HG02970 (cell line): Measurements from ENCODE around the gene WNT8B.

Source experiments
- ATAC-seq: cut with Tn5 transposase; IDR thresholded peaks from one replicate; pipeline ENCODE4 v1.9.1; 2021; ENCODE audit warnings: mild to moderate bottlenecking, moderate library complexity, moderate number of reproducible peaks; ENCODE audit not compliant: unreplicated experiment, low FRiP score

Gene WNT8B

DNA sequence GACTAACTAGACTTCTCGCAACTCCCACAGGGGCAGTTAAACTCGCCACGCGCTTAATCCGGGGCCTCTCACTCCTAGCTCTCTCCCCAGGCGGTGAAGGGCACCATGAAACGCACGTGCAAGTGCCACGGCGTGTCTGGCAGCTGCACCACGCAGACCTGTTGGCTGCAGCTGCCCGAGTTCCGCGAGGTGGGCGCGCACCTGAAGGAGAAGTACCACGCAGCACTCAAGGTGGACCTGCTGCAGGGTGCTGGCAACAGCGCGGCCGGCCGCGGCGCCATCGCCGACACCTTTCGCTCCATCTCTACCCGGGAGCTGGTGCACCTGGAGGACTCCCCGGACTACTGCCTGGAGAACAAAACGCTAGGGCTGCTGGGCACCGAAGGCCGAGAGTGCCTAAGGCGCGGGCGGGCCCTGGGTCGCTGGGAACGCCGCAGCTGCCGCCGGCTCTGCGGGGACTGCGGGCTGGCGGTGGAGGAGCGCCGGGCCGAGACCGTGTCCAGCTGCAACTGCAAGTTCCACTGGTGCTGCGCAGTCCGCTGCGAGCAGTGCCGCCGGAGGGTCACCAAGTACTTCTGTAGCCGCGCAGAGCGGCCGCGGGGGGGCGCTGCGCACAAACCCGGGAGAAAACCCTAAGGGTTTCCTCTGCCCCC is 19.5 kb downstream of the WNT8B start:
- ATAC-seq, result no peak

DNA sequence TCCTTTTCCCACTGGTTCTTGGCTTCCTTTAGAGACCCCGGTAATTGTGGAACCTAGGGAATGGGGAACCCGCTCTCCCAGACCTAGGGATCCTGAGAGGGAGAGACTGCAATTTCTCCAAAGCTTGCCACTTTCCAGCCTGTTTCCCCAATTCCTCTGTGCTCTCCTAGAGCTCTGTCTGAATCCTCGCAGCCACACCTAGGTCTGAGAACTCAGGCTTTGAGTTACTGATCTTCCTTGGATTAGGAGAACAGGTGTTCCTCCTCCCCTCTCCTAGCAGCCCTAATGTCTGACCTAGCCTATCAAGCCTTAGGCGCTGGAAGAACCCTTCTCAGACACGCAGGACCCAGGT is 20.0 kb downstream of the WNT8B start:
- no peak for ATAC-seq

DNA sequence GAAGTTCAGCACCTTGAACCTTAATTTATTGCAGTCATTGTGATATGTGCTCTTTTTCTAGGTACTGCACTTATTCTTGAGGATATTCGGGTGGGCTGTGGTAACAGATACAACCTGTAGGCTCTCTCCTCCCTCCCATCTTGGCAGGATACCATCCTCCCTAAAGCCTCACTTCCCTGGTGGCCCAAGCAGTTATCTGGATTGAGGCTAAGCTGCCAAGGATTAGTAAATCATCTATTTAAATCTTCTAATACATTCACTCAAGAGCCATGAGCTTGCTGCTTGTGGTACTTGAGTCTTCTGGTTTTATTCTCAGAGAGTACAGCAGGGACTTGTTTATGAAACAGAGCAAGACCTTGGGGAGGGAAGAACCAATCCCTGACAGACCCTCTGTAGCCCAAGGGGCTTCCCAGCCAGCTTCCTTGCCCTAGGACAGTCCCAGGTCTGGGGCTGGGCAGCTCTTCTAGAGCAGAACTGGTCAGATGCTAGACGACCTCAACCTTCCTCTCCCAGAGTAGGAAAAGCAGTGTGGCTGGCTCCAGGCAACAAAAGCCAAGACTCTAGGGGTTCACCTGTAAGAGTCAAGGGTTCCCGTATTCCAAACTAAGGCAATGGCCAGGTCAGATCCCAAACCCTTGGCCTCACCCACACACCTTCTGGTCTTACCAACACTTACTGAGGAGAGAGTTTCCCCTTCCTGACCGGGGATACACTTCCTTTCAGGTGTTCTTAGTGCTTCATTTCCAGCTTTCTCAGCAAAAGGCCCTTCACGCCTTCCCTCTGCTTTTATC is 21.3 kb downstream of the WNT8B start:
- ATAC-seq, result no peak

DNA sequence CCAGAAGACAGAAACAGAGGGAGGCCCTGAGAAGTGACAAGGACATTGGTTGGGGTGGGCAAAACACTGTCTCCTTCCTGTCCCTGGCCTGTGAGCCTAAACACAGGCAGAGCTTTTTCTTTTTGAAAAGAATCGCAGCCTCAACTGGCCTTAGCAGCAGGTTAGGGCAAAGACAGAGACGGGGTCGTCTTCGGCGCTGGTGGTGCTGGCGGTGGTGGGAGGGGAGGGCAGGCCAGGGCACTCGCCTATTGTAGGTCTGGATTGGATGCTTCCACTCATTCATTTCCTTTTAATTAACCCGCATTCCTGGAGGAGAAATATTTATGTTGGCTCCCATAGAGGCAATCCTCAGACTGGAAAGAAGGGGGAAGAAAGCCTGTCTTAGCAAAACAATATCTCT is 22.6 kb downstream of the WNT8B start:
- no peak for ATAC-seq

DNA sequence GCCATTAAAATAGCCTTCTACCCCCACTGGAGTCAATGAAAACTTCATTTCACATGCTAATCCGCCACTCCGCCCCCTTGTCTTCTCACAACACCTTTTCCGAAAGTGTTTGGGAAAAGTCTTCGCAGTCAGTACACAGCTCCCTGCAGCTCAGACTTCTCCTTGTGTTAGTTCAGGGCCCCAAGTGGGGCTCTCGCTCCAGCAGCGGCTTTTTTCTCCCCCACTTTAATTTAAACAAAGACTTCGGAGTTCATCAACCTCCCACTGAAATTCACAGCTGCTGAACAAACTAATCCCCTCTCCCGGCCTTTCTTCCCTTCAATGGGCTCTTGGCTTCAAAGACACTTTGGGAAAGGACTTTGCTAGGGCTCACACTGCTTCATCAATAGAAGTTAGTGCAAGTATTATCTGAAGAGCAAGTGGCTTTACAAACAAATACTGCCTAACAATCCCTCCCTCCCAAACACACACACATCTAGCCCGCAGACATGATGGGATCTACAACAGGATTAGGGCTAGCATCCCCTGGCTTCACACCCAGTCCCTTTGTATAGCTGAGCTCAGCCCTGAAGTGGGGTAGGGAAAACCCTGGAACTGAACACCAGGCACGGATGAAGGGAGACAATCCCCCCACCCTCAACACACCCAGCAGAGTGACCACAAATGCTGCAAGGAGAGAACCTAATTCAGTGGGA is 23.1 kb downstream of the WNT8B start:
- ATAC-seq, result no peak

DNA sequence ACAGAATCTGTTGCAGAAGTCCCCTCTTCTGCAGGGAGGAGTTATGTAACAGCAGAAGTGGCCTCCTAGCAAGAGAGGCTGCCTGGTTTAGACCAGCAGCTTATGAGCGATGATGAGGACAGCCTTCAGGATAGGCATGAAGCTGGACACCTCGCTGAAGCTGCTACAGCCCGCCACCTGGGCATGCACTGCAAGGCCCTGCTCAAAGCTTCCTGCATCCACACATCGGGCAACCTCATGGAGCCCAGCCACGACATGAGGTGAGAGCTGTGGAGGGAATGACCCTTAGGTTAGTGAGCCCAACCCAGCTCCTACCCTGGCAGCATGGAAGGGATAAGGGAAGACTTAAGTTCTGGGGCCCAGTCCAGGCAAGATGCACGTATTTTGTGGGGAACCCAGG is 24.7 kb downstream of the WNT8B start:
- ATAC-seq, result no peak

DNA sequence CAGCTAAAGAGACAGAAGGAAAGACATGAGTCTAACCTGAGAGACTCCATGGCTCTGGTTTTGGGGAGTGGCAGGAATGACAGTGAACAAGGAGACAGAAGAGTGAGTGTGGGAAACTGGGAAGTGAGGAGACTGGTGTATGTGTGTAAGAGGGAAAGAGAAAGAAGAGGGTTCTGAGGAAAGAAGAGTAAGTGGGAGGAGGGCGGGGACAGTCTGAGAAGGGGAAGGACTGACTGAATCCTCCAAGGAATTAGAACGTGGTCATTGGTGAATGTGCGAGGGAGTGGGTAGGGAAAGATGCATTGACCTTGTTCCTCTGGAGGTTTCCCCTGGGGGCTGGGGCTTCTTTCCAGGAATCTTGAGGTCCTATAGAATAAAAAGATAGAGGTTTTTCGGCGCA is 26.6 kb downstream of the WNT8B start:
- no peak for ATAC-seq

DNA sequence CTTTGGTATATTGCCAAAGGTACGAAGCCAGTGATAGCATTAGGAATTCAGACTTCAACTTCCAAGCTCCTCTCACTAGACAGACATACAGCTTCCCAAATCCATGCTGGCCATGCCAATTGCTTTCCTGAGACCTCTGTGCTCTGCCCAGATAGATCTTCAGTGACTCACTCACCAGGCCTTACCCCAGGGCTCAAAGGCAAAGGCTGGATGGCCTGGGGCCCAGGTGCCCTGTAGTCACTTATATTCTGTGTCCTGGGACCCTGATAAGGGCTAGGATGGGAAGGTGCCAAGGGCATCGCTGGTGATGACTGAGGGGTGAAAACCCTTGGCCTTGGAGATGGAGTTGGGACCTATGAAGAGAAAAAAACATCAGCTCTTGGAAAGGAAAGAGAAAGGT is 27.7 kb downstream of the WNT8B start:
- ATAC-seq, result no peak

DNA sequence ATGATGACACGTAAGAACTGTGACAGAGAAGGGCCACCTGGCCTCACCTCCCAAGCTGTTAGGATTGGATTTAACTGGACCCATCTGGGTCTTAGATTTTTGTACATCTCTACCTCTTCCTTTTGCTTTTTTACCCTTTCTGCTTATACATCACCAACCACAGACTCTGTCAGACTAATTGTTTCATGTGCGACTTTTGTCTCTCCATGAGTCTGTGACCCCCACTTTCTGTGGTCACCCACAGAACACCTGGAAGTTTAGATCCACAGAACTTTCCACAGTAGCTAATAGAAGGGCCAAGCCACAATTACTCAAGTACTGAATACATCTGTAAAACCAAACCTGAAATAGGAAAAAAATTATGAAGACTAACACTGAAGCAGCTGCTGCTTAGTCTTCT is 33.8 kb downstream of the WNT8B start:
- ATAC-seq, result no peak

DNA sequence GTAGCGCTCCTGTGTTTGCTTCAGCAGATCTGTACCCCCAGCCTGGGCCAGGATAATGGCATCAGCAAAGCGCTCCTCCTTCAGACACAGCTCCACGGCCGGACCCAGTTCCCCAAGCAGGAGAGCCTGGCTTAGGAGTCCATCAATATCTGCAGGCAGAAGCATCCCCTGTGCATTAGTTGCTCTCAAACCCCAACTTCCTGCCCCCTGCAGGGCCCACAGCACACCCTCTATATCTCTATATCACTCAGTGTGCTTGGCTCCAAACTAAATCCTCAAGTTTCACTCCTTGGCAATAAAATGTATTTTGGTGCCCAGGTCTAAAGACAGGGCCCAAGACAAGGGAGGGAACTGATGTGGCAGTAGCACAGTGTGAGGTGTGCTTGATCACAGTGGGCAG is 35.2 kb downstream of the WNT8B start:
- ATAC-seq, result no peak

DNA sequence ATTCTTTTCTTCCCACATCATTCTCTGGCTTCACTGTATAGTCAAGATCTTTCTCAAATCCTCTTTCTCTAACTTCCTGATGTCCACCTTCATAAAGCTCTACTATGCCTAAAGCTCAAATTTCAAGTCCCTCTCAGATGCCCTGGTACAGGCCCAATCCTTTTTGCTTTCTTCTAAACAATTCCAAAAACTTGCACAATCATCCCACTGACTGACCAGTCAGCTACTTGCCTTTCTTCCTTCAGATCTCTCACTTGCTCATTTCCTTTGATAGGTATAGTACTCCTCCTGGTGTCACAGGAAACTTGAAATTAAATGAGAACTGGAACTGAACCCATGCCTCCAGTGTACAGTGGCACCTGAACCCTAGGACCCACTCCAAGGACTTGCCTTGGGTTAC is 38.6 kb downstream of the WNT8B start:
- ATAC-seq, result no peak

DNA sequence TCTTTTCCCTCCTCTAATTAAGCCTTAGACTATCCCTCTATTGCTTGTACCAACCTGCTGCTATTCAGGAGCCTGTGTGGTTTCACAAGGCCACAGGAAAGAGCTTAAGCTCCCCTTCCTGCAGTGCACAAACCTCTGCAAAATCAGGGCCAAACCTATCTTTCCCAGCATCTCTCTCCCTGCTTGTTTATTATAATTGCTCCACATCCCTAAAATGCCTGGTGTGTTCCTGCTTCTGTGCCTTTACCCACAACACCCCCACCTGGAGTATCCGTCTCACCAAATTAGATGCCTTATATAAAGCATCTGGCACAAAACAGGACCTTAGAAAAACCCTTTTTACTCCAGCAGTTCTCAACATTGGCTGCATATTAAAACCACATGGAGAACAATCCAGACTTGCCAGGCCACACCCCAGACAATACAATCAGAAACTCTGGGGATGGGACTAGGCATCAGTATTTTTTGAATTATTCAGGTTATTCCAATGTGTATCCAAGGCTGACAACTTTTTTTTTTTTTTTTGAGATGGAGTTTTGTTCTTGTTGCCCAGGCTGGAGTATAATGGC is 40.2 kb downstream of the WNT8B start:
- ATAC-seq, result no peak

DNA sequence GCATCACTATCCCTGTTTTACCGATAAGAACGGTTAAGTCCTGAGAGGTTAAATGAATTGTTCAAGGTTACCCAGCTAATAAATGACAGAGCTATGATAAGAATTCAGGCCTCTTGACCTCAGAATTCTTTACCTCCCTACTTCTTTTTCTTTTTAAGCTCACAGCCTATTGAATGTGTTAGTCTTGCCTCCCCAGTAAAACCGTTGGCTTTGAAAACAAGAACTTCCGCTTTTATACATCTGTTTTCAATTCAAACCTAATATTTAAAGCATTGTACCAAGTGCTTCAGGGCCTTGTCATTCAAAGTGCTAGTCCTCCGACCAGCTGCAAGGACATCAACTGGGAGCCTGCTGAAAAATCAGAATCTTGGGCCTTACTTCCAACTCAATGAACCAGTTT is 41.3 kb downstream of the WNT8B start:
- ATAC-seq, result no peak

DNA sequence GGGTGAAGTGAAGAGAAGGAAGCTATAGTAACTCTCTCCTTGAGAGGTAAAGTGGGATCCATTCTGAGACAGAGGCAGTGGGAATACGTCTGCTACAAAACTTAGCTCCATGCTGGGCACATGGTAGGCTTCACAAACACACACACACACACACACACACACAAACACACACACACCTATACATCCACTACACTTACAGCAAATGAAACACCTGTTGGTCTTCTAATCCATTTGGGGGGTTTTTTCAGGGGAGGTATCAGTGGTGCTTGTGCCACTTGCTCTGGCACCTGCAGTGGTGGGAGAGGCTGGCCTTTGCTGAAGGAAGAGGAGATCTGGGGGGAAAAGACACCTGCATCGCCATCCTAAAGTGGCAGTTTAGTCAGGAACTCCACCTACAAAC is 42.4 kb downstream of the WNT8B start:
- no peak for ATAC-seq

DNA sequence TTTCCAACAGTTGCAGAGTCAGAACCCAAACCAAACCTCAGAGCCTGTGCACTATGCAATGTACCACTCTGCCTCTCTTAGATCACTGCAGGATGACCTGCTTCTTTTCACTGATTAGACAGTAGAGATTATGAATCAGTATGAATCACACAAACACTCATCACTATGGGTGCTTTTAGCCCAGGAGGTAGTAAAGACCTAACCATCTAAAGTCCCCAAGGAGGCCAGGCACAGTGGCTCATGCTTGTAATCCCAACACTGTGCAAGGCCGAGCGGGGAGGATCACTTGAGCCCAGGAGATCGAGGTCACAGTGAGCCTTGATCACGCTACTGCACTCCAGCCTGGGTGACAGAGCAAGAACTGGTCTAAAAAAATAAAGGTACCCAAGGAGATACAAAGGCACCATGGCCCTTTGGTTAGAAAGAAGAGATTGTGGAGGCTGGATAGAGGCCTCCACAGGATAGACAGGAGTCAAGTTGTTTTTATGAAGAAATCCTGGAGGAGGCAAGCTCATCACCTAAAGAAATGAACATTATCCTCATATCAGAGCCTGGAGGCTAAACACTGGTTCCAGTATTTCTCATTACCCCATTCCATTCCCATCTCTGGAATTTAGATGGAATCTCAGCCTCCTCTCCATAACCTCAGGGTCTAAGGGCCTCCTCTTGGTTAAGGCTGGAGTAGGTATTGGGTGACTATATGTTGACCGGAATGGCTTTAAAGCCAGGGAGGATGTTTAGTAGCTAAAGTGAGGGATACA is 44.0 kb downstream of the WNT8B start:
- no peak for ATAC-seq

DNA sequence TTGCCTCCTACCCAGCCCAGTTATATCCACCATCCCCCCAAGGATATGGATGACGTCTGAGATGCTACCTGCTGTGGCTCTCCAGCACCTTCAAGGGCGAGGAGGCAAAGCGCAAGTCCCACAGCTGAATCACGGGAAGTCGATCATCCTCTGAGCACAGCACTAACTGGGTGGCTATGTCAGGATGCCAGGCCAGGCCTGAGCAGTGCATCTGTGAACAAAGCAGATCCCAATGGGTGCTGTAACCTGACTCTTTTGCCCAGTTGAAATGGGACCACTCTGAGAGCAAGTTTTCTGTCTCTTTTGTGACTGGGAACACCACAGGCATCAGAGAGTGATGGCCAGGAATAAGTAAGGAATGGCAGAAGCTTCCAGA is 44.5 kb downstream of the WNT8B start:
- ATAC-seq, result no peak

DNA sequence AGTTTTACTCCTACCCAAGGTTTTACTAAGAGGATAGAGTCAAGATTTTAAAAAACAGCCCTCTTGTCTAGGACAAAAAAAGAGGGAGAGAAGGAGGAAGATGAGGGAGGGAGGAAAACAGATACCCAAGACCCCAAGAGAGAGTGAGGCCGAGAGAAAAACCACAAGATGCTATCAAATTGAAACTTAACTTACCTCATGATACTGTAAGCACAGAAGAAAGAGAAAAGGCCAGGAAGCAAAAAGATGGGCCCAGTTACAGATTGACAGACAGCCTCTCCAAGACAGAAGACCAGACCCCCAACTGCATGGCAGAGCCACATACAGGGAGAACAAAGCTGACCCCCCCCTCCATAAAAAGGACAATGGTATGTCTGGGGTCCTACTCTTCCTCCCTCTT is 45.5 kb downstream of the WNT8B start:
- ATAC-seq, result no peak

DNA sequence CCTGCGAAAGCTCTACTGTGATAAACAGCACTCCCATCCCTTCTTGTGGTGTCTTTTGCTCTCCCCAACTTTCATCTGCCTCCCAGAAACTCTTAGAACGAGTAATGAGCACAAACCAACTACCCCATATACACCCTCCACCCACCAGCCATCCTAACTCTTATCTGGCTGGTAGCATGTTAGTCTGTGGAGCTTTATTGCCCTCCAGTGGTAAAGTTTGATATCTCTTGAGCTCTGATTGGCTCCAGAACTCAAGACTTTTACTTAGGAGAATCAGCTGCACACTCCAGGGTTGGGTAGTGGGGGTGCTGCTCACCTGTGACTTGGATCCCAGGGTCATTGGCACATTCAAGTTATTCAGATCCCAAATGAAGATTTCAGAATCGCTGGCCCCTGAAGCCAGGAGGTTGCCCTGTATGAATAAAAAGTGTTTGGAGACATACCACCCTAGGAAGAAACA is 45.9 kb downstream of the WNT8B start:
- no peak for ATAC-seq

DNA sequence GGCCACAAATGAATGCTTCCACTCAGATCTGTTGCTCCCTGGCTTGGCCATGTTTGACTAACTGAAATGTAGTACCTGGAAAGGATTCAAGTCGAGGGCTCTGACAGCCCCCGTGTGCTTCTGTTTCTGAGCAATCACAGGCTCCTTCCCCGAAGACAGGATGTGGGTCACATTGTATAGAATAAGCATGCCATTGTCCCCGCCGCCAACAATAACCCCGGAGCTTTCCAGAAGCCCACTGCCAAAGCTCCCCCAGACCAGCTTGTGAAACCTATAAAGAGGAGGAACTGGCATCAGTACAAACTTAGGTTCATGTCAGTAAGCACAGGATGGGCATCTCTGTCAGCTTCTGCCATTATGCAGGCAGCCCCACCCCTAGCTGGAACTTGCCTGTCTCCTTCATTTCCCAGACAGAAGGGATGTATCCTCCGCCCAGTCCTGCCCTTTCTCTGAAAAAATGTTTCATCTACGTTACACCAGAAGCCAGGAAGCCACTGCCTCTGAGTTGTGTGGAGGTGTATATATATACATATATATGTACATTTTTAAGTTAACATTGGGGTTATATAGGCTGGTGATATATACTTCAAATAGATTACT is 46.5 kb downstream of the WNT8B start:
- ATAC-seq, result no peak

DNA sequence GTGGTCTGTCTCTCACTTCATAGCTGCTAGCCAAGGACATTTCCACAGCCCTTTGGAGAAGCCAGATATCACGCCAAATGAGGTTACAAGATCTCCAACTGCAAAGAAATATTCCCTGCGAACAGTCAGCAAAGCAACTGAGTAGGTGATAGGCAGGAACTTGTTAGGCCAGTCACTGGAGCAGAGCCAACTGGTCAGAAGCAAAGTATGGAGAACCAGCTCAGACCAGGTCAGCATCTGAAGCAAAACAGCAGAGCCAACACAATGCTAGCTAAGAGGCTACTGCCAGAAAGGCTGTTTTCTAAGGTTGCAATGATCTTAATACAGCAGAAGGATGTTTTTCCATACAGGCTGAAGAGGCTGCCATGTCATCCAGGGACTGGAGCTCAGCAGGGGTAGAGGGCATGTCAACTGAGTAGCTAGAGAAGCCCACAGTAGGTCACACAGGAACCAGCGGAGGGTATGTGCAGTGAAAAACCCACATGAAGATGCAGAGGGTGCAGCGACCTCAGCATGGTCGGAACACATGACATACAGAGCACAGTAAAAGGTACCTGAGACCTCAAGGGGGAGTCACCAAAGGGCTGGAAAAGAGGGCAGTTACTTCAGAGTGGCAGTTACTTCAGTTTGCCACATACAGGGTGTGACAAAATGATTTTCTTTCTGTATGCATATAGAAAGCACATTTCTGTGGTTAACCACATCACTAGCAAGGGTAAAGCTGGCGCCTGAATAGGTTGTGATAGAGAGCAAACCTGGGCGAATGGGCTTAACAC is 47.9 kb downstream of the WNT8B start:
- ATAC-seq, result no peak
